HFF-Myc (cell line): Measurements from ENCODE around the gene ZFAND6.

Source experiments
- DNase-seq: peaks from one replicate; pipeline ENCODE4 v3.0.0-alpha.2; 2011; ENCODE audit warnings: low read depth; ENCODE audit errors: extremely low read depth
- H3K4me3 ChIP-seq: replicated peaks from 2 replicates; pipeline ENCODE4 v1.5.1; 2011; ENCODE audit warnings: low read depth, mild to moderate bottlenecking, control low read depth, low read length
- CTCF ChIP-seq: IDR thresholded peaks from 2 replicates; pipeline ENCODE4 v1.5.1; 2012; ENCODE audit warnings: mild to moderate bottlenecking, low read depth, low read length, control low read depth; ENCODE audit errors: missing control alignments

The ZFAND6 gene

GRCh38 chr15:80141916-80142598 is 82.6 kb downstream of the ZFAND6 start:
- DNase-seq, result no peak
- no peak overlapping the region for H3K4me3 ChIP-seq
- TF ChIP-seq CTCF, result no peak

GRCh38 chr15:80142646-80143045 is 83.2 kb downstream of the ZFAND6 start:
- no peak for TF ChIP-seq CTCF
- DNase-seq, result no peak
- H3K4me3 ChIP-seq, result no peak overlapping the region

DNA sequence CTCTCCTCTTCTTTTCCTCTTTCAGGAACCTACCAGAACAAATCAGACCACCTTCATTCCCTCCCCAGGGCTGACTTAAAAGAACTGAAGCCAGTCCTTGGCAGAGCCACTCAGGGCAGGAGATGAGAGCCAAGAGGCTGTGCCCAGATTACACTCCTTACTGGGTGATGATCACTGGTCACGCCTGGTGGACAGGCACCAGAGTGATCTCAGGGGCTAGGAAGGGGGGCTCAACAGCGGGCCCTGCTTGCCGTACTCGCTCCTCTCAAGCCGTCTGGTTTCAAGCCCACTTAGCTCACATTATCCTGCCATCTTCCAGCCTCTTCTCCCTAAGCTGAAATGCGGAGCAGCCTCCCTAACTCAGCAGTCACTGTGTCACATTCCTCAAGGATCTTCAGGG is 91.7 kb downstream of the ZFAND6 start:
- DNase-seq, result no peak
- H3K4me3 ChIP-seq, result no peak overlapping the region
- no peak for TF ChIP-seq CTCF

DNA sequence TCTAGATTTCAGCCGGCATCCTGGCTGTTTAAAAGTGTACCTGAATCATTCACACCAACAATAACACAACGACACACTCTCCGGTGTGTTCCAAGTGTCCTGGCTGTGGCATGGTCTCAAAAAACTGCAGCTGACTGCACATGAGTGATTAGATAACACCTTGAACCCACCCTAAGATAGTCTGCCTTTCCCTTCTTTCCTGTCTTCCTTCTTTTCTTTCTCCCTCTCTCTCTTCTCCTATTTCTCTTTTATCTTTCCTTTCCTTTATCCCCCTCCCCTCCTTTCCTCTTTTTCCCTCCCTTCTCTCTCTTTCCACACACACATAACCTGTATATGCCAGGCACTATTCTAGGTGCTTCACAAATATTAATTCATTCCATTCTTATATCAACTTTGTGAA is 92.1 kb downstream of the ZFAND6 start:
- DNase-seq, result no peak
- H3K4me3 ChIP-seq, result no peak overlapping the region
- no peak for TF ChIP-seq CTCF

DNA sequence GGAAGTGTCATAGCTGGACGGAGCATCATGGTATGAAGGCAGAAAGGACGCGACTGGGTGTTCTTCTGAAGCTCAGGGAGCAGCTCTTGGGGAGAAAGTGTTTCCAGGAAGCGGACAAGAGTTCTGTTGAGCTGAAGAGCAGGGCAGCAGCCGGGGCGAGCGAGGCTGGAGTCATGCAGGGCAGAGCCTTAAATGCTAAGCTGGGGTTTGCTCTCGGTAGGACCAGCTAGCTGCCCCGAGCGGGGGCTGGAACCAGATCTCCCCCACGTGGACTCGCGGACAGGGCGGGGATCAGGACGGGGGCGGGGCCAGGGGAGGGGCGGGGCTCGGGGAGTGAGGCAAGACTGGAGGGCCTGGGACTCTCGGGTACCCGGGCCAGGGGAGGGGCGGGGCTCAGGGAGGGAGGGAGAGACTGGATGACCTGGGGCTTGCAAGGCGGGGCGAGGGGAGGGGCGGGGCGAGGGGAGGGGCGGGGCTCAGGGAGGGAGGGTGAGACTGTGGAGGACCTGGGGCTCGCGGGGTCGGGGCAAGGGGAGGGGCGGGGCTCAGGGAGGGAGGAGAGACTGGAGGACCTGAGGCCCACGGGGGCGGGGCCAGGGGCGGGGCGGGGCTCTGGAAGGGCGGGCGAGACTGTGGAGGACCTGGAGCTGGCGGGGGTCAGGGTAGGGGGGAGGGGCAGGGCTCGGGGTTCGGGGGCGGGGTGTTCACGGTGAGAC is 92.9 kb downstream of the ZFAND6 start:
- peak; percentile 67 for DNase-seq
- peak overlapping the region; percentile 77 for H3K4me3 ChIP-seq
- no peak for TF ChIP-seq CTCF

GRCh38 chr15:80152896-80153876 is 93.7 kb downstream of the ZFAND6 start, which contains the start of gene FAH:
TSS of gene FAH (plus strand) at chr15:80152999. CDS start at chr15:80153055, 56 bp downstream.
- DNase-seq, result no peak
- H3K4me3 ChIP-seq, result peak within 1 kb of the TSS; percentile 77
- TF ChIP-seq CTCF, result no peak
